GM12878 (cell line): ENCODE measurements around the gene L1CAM. TPM values are rescaled to one million over a fixed set of nuclear protein-coding genes. Genes with fewer than 3 reads are reported as not detected.

Experiments
- ATAC-seq: fragments of 200-7000 bp; cut with Tn5 transposase; 3 replicates; pipeline ENCODE4 v1.9.1; 2020; ENCODE audit warnings: mild to moderate bottlenecking, moderate library complexity
- BruUV-seq: library from RNA; stranded (reverse); fragments of 400-500 nt; replicated peaks from 2 replicates; lab custom pipeline; 2021; lab: Mats Ljungman, UMichigan
- CTCF ChIA-PET: fragments of 300-600 bp; sonication (Branson Sonifier 250); formaldehyde crosslinking; extraction: SDS; loops from one replicate; lab custom pipeline; 2021; ENCODE audit warnings: inconsistent platforms; lab: Yijun Ruan, JAX
- POLR2A ChIA-PET: fragments of 350-600 bp; formaldehyde crosslinking; extraction: SDS; loops from one replicate; lab custom pipeline; 2021; ENCODE audit warnings: inconsistent platforms; lab: Charles Lee
- RAD21 ChIA-PET: fragments of 300-600 bp; sonication (Branson Sonifier 250); formaldehyde crosslinking; loops from one replicate; lab custom pipeline; 2023; ENCODE audit warnings: antibody characterized with exemption; ENCODE audit not compliant: unreplicated experiment; lab: Charles Lee
- SMC1A ChIA-PET: fragments of 300-600 bp; sonication (Branson Sonifier 250); formaldehyde crosslinking; loops from one replicate; lab custom pipeline; 2023; ENCODE audit not compliant: unreplicated experiment, uncharacterized antibody; lab: Charles Lee
- DNase-seq: peaks from one replicate; pipeline ENCODE4 v3.0.0-alpha.2; 2011; ENCODE audit warnings: low read depth, low spot score
- FAIRE-seq: peaks from 3 replicates; lab custom pipeline; 2011; peaks lifted over from hg19 to GRCh38; lab: Jason Lieb, UNC
- H2AFZ ChIP-seq: 2 replicates; pipeline ENCODE4 v1.6.0; 2011; ENCODE audit warnings: low read depth, low read length, control low read depth; ENCODE audit not compliant: control insufficient read depth
- H3K27ac ChIP-seq: 2 replicates; pipeline ENCODE4 v1.5.1; 2011; ENCODE audit warnings: control low read depth; ENCODE audit not compliant: control insufficient read depth, insufficient read depth
- H3K27me3 ChIP-seq, 2 experiments: replicated peaks in 1 of 2; 2 replicates each; pipeline versions ENCODE4 v1.6.0 to v1.6.1; 2011; ENCODE audit warnings: low read length in 1 of 2; ENCODE audit not compliant: control insufficient read depth in 2 of 2, insufficient read depth in 2 of 2
- H3K36me3 ChIP-seq, 2 experiments: 2 replicates each; pipeline ENCODE4 v1.5.1; 2011; ENCODE audit warnings: low read length in 1 of 2; ENCODE audit not compliant: control insufficient read depth in 2 of 2, insufficient read depth in 2 of 2
- H3K4me1 ChIP-seq: 2 replicates; pipeline ENCODE4 v1.6.1; 2011; ENCODE audit warnings: mild to moderate bottlenecking, low read length, moderate library complexity, mixed read lengths; ENCODE audit not compliant: control insufficient read depth, insufficient read depth
- H3K4me2 ChIP-seq: 2 replicates; pipeline ENCODE4 v1.6.0; 2011; ENCODE audit warnings: control low read depth; ENCODE audit not compliant: control insufficient read depth, insufficient read depth
- H3K4me3 ChIP-seq: fragments of 200-600 bp; sonication (generic); 2 replicates; pipeline ENCODE4 v1.5.1; 2016
- H3K79me2 ChIP-seq: 2 replicates; pipeline ENCODE4 v1.6.0; 2011; ENCODE audit warnings: low read length; ENCODE audit not compliant: control insufficient read depth, insufficient read depth
- H3K9ac ChIP-seq: 2 replicates; pipeline ENCODE4 v1.8.0; 2011; ENCODE audit warnings: low read length, control low read depth, mixed read lengths; ENCODE audit not compliant: control insufficient read depth, insufficient read depth
- H3K9me3 ChIP-seq: replicated peaks from 3 replicates; pipeline ENCODE4 v1.5.1; 2011; ENCODE audit warnings: mild to moderate bottlenecking, low read length; ENCODE audit not compliant: control insufficient read depth, insufficient read depth
- H4K20me1 ChIP-seq: 2 replicates; pipeline ENCODE4 v1.6.0; 2011; ENCODE audit not compliant: control insufficient read depth, insufficient read depth
- JUNB ChIP-seq: IDR thresholded peaks from 2 replicates; pipeline ENCODE4 v1.6.1; 2016; ENCODE audit warnings: antibody characterized with exemption, mild to moderate bottlenecking
- PML ChIP-seq: IDR thresholded peaks from 2 replicates; pipeline ENCODE4 v1.6.1; 2012; ENCODE audit warnings: low read length, inconsistent platforms
- RAD21 ChIP-seq: IDR thresholded peaks from 2 replicates; pipeline ENCODE4 v1.6.1; 2011; ENCODE audit warnings: mild to moderate bottlenecking, low read depth, low read length, moderate library complexity; ENCODE audit not compliant: insufficient read depth
- RAD51 ChIP-seq: fragments of 450-650 bp; IDR thresholded peaks from 2 replicates; pipeline ENCODE4 v1.6.1; 2016; ENCODE audit warnings: moderate library complexity, mild to moderate bottlenecking, inconsistent platforms
- SMAD1 ChIP-seq: fragments of 450-650 bp; IDR thresholded peaks from 2 replicates; pipeline ENCODE4 v1.6.1; 2018; ENCODE audit warnings: mild to moderate bottlenecking, low read depth; ENCODE audit not compliant: partially characterized antibody
- WGBS: methylation state at CpG from one replicate; pipeline ENCODE4 v1.1.6; 2016; ENCODE audit warnings: low lambda C conversion rate; ENCODE audit not compliant: insufficient replicate concordance, insufficient coverage; ENCODE audit errors: missing lambda C conversion rate; 5-methylcytosine and 5-hydroxymethylcytosine counted together
- in situ Hi-C: fragments of 300-500 bp; cut with MboI; formaldehyde crosslinking; loops from 9 replicates; pipeline ENCODE4 v1.14.3; 2018; ENCODE audit warnings: mixed read lengths
- intact Hi-C: fragments of 100-400 bp; cut with micrococcal nuclease; formaldehyde crosslinking; loops from one replicate; pipeline ENCODE4 v1.14.2; 2022; ENCODE audit not compliant: unreplicated experiment
- polyA plus RNA-seq, 11 experiments: library from polyadenylated mRNA; depleted of rRNA in 4 of 11; unstranded in 6 of 11; stranded (reverse) in 5 of 11; fragments of >200 nt; fragmentation: Nextera tagmentation in 4 of 11; fragmentation: Illumina TruSeq in 1 of 11; extraction: Ambion mirVana in 4 of 11; extraction: Trizol in 1 of 11; gene quantifications; 1 replicate in 1 of 11; 2 replicates in 10 of 11; pipeline versions ENCODE4 v1.2.1 to v1.2.3, GENCODE V29; 2011 to 2016; ENCODE audit warnings: inconsistent platforms in 2 of 11, missing spikeins in 2 of 11, low read depth in 1 of 11
- total RNA-seq, 4 experiments: library from RNA; depleted of rRNA in 3 of 4; stranded (reverse); fragments of >200 nt in 3 of 4; fragmentation: Illumina TruSeq in 1 of 4; extraction: Trizol in 1 of 4; gene quantifications; 2 replicates each; pipeline versions ENCODE4 v1.2.1 to v1.2.3, GENCODE V29; 2013 to 2021

The L1CAM gene
- total and polyA plus RNA-seq, 10 of the 15 experiments (the other 5 are each of a cell fraction or from before 2014, with no cell fraction given): 0.01 to 0.64 (median 0.09) TPM; not detected in 5

DNA sequence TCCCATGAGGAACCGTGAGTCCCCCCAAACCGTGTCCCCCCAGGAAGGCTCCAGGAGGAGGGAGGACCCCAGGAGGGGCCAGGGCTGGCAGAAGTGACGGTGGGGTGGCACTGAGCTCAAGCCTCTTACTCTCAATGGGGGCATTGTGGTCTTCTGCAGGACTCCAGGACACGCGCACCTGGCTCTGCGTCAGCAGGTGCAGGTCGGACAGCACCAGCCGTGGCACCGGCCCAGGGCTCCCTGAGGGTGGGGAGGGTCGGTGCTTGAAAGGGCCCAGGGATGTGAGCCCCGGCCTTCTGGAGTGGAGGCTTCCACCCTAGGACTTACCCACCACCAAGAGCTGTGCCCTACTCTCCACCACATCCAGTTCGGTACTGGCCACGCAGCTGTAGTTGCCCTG, 18.3 kb downstream of the L1CAM start:
- no peak overlapping the region for H3K27ac ChIP-seq
- FAIRE-seq (no peak), ATAC-seq (no peak)
- no peaks in the 10 kb centered on the region for H3K36me3 ChIP-seq
- BruUV-seq: no TSS peak
- no peak overlapping the region for H2AFZ ChIP-seq
- H3K27me3 ChIP-seq: peaks cover 0 to 2% of the 10 kb centered on the region in 2 experiments; a peak in 1 of 4 replicates
- 49% methylated on average over 13 of the region's 13 CpGs for WGBS
- no peaks in the 10 kb centered on the region for H4K20me1 ChIP-seq
- intact Hi-C loops (no loop called here), in situ Hi-C loops (no loop called here)
- no peaks in the 10 kb centered on the region for H3K79me2 ChIP-seq
- H3K4me2 ChIP-seq: no peak overlapping the region
- no peaks in the 10 kb centered on the region for H3K9me3 ChIP-seq
- no peak overlapping the region for H3K9ac ChIP-seq
- CTCF ChIA-PET: no interaction called here
- H3K4me3 ChIP-seq: no peak overlapping the region
- TF ChIP-seq RAD21: no peak
- TF ChIP-seq RAD51: no peak
- no peak for TF ChIP-seq SMAD1
- TF ChIP-seq PML: no peak
- TF ChIP-seq, all 136 proteins: peak for 0
- no peaks in the 10 kb centered on the region for H3K4me1 ChIP-seq
- ChIA-PET SMC1A (no interaction called here), POLR2A (no interaction called here), RAD21 (no interaction called here)
- no peak for DNase-seq

DNA sequence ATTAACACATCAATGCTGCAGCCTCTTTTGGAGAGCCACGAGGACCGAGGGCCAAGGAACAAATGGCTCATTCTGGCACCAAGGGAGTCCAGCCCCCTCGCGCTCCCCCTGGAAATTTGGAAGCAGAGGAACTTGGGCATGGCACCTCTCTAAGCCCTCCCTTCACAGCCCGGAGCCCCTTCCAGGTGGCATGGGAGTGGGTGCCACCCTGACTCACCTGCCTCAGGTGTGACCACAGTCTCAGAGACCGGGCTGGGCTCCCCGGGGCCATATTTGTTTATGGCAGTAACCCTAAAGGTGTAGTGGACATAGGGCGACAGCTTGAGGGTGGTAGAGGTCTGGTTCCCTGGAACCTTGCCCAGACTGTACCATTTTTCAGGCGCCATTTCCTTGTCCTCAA, 18.8 kb downstream of the L1CAM start:
- DNase-seq (no peak), FAIRE-seq (no peak), ATAC-seq (no peak)
- no peak overlapping the region for H3K27ac ChIP-seq
- ChIA-PET POLR2A (no interaction called here), CTCF (no interaction called here), SMC1A (no interaction called here), RAD21 (no interaction called here)
- no peaks in the 10 kb centered on the region for H3K79me2 ChIP-seq
- H3K4me1 ChIP-seq: no peaks in the 10 kb centered on the region
- H3K9ac ChIP-seq: no peak overlapping the region
- no TSS peak for BruUV-seq
- 28% methylated on average over 9 of the region's 9 CpGs for WGBS
- H3K9me3 ChIP-seq: no peaks in the 10 kb centered on the region
- no peaks in the 10 kb centered on the region for H3K36me3 ChIP-seq
- H3K4me2 ChIP-seq: no peak overlapping the region
- intact Hi-C loops (no loop called here), in situ Hi-C loops (no loop called here)
- H3K4me3 ChIP-seq: no peak overlapping the region
- no peak overlapping the region for H2AFZ ChIP-seq
- TF ChIP-seq JUNB: no peak
- no peaks in the 10 kb centered on the region; a peak in 1 of 4 replicates for H3K27me3 ChIP-seq
- no peaks in the 10 kb centered on the region for H4K20me1 ChIP-seq
